Fibroblast of lung (primary cell): ENCODE data around the gene ABCA7. TPM values are rescaled to one million over a fixed set of nuclear protein-coding genes. Genes with fewer than 3 reads are reported as not detected.

Source experiments
- DNase-seq, 2 donors: peaks; one replicate each; pipeline versions ENCODE4 v3.0.0 to v3.0.0-alpha.2; 2010; ENCODE audit warnings: low read depth in 2 of 2
- H2AFZ ChIP-seq: 2 replicates; pipeline ENCODE4 v1.5.1; 2012; ENCODE audit warnings: low read length, control low read depth, inconsistent platforms
- H3K27ac ChIP-seq: 2 replicates; pipeline ENCODE4 v1.5.1; 2011; ENCODE audit warnings: low read length, control low read depth; ENCODE audit not compliant: insufficient read depth
- H3K27me3 ChIP-seq: 2 replicates; pipeline ENCODE4 v1.5.1; 2011; ENCODE audit warnings: mild to moderate bottlenecking, low read length; ENCODE audit not compliant: control insufficient read depth, insufficient read depth
- H3K36me3 ChIP-seq: 2 replicates; pipeline ENCODE4 v1.5.1; 2011; ENCODE audit warnings: low read length; ENCODE audit not compliant: control insufficient read depth, insufficient read depth
- H3K4me1 ChIP-seq: 2 replicates; pipeline ENCODE4 v1.5.1; 2011; ENCODE audit warnings: low read length; ENCODE audit not compliant: control insufficient read depth, insufficient read depth; ENCODE audit errors: extremely low read depth
- H3K4me2 ChIP-seq: 2 replicates; pipeline ENCODE4 v1.5.1; 2011; ENCODE audit warnings: low read length, control low read depth; ENCODE audit not compliant: insufficient read depth; ENCODE audit errors: extremely low read depth
- H3K4me3 ChIP-seq, 4 experiments: fragments of 200-600 bp in 1 of 4; sonication (generic) in 1 of 4; replicated peaks in 1 of 4; 2 replicates each; pipeline ENCODE4 v1.5.1; 2011 to 2016; ENCODE audit warnings: low read length in 4 of 4, low read depth in 3 of 4, mild to moderate bottlenecking in 3 of 4, control low read depth in 2 of 4, inconsistent platforms in 1 of 4, mixed read lengths in 1 of 4; ENCODE audit not compliant: insufficient read depth in 1 of 4; ENCODE audit errors: control extremely low read depth in 1 of 4
- H3K79me2 ChIP-seq: 2 replicates; pipeline ENCODE4 v1.5.1; 2012; ENCODE audit warnings: mild to moderate bottlenecking, low read length, inconsistent platforms; ENCODE audit not compliant: control insufficient read depth, insufficient read depth
- H3K9ac ChIP-seq: 2 replicates; pipeline ENCODE4 v1.5.1; 2011; ENCODE audit warnings: mild to moderate bottlenecking, low read length, control low read depth; ENCODE audit not compliant: insufficient read depth
- H3K9me3 ChIP-seq: 2 replicates; pipeline ENCODE4 v1.5.1; 2012; ENCODE audit warnings: low read depth, low read length; ENCODE audit not compliant: control insufficient read depth, insufficient read depth
- H4K20me1 ChIP-seq: 2 replicates; pipeline ENCODE4 v1.5.1; 2011; ENCODE audit warnings: low read length; ENCODE audit not compliant: control insufficient read depth, insufficient read depth; ENCODE audit errors: extremely low read depth
- CTCF ChIP-seq, 2 donors: IDR thresholded peaks in 1 of 2; conservative IDR thresholded peaks in 1 of 2; 1 replicate in 1 of 2; 2 replicates in 1 of 2; pipeline ENCODE4 v1.5.1; 2011 to 2012; ENCODE audit warnings: low read length in 2 of 2, control low read depth in 1 of 2, inconsistent platforms in 1 of 2, low read depth in 1 of 2, mild to moderate bottlenecking in 1 of 2
- EZH2 ChIP-seq: IDR thresholded peaks from 2 replicates; pipeline ENCODE4 v1.5.1; 2012; ENCODE audit warnings: low read length, control low read depth, mild to moderate bottlenecking; ENCODE audit errors: missing control alignments
- polyA plus RNA-seq, 2 donors: library from polyadenylated mRNA; depleted of rRNA in 1 of 2; stranded (reverse) in 1 of 2; unstranded in 1 of 2; fragments of >200 nt; gene quantifications; 2 replicates each; pipeline ENCODE4 v1.2.1, GENCODE V29; 2011 to 2012; ENCODE audit warnings: missing spikeins in 1 of 2
- total RNA-seq: library from RNA; depleted of rRNA; stranded (reverse); fragments of >200 nt; gene quantifications from 2 replicates; pipeline ENCODE4 v1.2.1, GENCODE V29; 2014

ABCA7 gene
- total and polyA plus RNA-seq, 2 donors (not counting 1 experiment from before 2014, with no cell fraction given) = 2.2 to 9.7 TPM

DNA sequence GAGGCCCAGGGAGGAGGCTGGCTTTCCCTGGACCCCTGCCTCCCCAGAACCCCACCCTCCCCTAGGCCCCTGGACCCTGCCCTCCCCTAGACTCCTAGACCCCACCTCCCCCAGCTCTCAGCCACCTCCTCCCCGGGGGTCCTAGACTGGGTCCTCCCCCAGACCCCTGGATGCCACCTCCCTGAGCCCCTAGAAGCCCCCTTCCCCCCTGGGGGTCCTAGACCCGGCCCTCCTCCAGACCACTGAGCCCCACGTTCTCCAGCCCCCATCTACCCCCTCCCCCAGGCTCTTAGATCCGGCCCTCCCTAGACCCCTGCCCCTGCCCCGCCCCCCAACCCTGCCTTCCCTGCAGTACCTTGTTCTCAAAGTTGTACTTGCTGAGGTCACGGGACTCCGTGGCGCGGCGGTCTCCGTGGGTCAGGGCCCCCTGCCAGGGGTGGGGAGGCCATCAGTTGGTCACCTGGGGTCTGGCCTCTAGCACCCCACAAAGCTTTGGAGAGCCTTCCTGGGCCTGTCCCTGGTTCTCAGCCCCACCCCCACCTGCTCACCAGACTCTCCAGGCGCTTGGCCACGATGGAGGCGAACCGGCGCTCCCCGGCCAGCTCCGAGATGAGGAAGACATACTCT lies 71.8 kb downstream of the ABCA7 start:
- no peak overlapping the region for H3K27ac ChIP-seq
- peaks cover 56% of the 10 kb centered on the region for H3K36me3 ChIP-seq
- no peaks in the 10 kb centered on the region for H3K27me3 ChIP-seq
- H2AFZ ChIP-seq = no peak overlapping the region
- no peaks in the 10 kb centered on the region for H3K79me2 ChIP-seq
- H3K9me3 ChIP-seq = no peaks in the 10 kb centered on the region
- H4K20me1 ChIP-seq = peaks cover 3% of the 10 kb centered on the region
- no peak overlapping the region for H3K4me2 ChIP-seq
- peaks cover 8% of the 10 kb centered on the region for H3K4me1 ChIP-seq
- no peak overlapping the region for H3K4me3 ChIP-seq
- no peak overlapping the region for H3K9ac ChIP-seq
- no peak for TF ChIP-seq CTCF (conservative IDR thresholded peaks at IDR 0.05 in 1 of 2, IDR thresholded peaks at IDR 0.05 in 1 of 2; ENCODE audit: low read depth in 1 of 2, low read length in 2 of 2)
- TF ChIP-seq EZH2 = no peak
- no peak for DNase-seq

DNA sequence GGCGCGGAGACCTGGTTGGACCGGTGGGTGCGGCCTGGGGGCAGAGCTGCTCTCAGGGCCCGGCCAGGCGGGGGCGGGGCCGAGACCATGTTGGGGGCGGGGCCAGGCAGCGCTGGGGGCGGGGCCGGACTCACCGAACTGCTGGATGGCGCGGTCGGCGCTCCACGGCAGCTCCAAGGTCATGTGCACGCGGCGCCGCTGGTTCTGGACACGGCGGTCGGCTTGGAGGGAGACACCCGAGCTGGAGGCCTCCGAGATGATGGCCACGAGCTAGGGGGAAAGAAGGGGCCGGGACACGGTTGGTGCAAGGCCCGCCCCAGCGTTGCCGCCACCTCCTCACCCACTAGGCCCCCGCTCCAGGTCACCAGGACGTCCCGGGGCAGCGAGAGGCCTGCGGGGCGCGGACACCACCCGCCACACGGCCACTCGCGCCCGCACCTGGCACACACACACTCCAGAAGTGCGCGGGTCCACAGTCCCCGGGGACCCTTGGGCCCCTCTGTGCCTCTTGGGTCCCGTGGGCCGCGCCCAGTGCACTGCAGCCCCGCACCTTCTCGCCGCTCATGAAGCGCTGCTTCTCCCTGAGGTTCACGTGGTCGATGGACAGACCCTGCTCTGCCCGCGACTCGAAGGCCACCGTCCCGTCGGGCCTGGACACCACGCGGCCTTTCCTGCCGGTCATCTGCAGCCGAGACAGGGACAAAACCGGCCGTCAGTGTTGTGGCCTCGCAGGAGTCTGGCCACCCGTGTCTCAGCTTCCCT lies 72.5 kb downstream of the ABCA7 start:
- Histone ChIP-seq H4K20me1 (peaks cover 3% of the 10 kb centered on the region), H3K4me1 (peaks cover 8% of the 10 kb centered on the region), H3K36me3 (peaks cover 57% of the 10 kb centered on the region), H3K27ac (peak overlapping the region; percentile 23), H2AFZ (no peak overlapping the region), H3K79me2 (no peaks in the 10 kb centered on the region), H3K4me2 (no peak overlapping the region), H3K4me3 (no peak overlapping the region), H3K9ac (no peak overlapping the region), H3K9me3 (no peaks in the 10 kb centered on the region), H3K27me3 (no peaks in the 10 kb centered on the region)
- no peak for DNase-seq
- TF ChIP-seq CTCF (conservative IDR thresholded peaks at IDR 0.05 in 1 of 2, IDR thresholded peaks at IDR 0.05 in 1 of 2; ENCODE audit: low read depth in 1 of 2, low read length in 2 of 2) = no peak
- no peak for TF ChIP-seq EZH2

- Histone ChIP-seq H3K36me3 (peaks cover 59% of the 10 kb centered on the region), H3K9ac (peak overlapping the region; percentile 7)
Measured at GRCh38 chr19:1113030-1113985, 73.4 kb downstream of the ABCA7 start.

More at GRCh38 chr19:1113030-1113985, 73.4 kb downstream of the ABCA7 start:
- Histone ChIP-seq H2AFZ (no peak overlapping the region), H3K27me3 (no peaks in the 10 kb centered on the region), H3K79me2 (no peaks in the 10 kb centered on the region), H3K4me3 (no peak overlapping the region), H4K20me1 (peaks cover 3% of the 10 kb centered on the region), H3K4me1 (peaks cover 8% of the 10 kb centered on the region), H3K27ac (peak overlapping the region; percentile 50), H3K9me3 (no peaks in the 10 kb centered on the region), H3K4me2 (no peak overlapping the region)
- peak; percentile 90 to 94 for DNase-seq
- TF ChIP-seq CTCF (conservative IDR thresholded peaks at IDR 0.05 in 1 of 2, IDR thresholded peaks at IDR 0.05 in 1 of 2; ENCODE audit: low read depth in 1 of 2, low read length in 2 of 2) = peak; percentile 62 to 75
- no peak for TF ChIP-seq EZH2
